AG09309 (cell line): ENCODE results near the gene ZIK1.
A peak's percentile ranks its signal among the peaks of the same experiment; 100 is the strongest.

ENCODE experiments used
- DNase-seq: peaks from one replicate; pipeline ENCODE4 v3.0.0-alpha.2; 2010; ENCODE audit warnings: low read depth
- H3K4me3 ChIP-seq: 2 replicates; pipeline ENCODE4 v1.5.1; 2011; ENCODE audit warnings: mild to moderate bottlenecking, low read depth, low read length, moderate library complexity; ENCODE audit not compliant: control insufficient read depth
- TF ChIP-seq, protein P1 (sequence below): IDR thresholded peaks from 2 replicates; pipeline ENCODE4 v1.5.1; 2011; ENCODE audit warnings: mild to moderate bottlenecking, low read depth, low read length, inconsistent platforms; ENCODE audit not compliant: insufficient read depth, control insufficient read depth; ENCODE audit errors: missing control alignments

The ZIK1 gene

DNA sequence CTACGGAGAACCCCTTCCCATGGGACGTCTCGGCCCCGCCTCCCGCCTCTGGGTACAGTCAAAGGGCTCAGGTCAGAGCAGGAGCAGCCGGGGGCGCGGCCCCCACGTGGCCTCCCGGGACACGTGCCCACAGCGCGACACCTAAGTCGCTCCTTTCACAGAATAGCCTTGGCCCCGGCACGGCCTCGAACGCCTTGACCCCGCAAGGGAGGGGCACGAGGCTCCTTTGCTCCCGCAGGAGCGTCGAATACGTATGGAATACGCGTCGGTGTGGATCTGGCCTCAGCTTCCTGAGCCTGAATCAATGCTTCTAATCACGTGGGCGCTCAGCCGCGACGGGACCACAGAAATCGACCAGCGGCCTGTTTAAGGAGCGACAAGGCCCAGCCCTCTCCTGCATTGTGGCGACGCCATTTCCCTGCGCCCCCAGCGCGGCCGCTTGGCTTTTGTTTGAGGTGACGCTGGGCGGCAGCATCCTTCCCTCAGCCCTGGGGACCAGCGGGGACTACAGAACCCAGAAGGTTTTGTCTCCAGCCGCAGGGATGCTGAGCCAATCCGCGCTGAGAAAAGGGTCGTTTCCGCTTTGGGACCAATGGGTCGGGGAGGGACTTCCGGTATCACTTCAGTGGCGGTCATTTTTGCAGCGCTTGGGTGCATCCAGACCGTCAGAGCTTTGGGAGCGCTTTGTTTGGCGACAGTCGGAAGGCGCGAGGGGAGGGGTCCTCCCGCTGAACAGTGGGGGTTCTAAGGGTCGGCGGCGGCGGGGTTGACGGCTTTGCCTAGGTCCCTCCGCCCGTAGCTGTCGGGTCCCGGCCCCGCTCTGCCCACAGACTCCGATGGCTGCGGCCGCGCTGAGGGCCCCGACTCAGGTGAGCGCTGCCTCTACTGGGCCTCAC lies at the start of gene ZIK1:
Gene ZIK1 (plus strand): TSS at position 625 of the 896 bp plus-strand sequence. CDS start 212 bp downstream, at position 837.
- TF ChIP-seq, protein P1, sequence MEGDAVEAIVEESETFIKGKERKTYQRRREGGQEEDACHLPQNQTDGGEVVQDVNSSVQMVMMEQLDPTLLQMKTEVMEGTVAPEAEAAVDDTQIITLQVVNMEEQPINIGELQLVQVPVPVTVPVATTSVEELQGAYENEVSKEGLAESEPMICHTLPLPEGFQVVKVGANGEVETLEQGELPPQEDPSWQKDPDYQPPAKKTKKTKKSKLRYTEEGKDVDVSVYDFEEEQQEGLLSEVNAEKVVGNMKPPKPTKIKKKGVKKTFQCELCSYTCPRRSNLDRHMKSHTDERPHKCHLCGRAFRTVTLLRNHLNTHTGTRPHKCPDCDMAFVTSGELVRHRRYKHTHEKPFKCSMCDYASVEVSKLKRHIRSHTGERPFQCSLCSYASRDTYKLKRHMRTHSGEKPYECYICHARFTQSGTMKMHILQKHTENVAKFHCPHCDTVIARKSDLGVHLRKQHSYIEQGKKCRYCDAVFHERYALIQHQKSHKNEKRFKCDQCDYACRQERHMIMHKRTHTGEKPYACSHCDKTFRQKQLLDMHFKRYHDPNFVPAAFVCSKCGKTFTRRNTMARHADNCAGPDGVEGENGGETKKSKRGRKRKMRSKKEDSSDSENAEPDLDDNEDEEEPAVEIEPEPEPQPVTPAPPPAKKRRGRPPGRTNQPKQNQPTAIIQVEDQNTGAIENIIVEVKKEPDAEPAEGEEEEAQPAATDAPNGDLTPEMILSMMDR, result peak; percentile 13
- peak; percentile 76 for DNase-seq
- peak within 1 kb of the TSS; percentile 88 for H3K4me3 ChIP-seq

DNA sequence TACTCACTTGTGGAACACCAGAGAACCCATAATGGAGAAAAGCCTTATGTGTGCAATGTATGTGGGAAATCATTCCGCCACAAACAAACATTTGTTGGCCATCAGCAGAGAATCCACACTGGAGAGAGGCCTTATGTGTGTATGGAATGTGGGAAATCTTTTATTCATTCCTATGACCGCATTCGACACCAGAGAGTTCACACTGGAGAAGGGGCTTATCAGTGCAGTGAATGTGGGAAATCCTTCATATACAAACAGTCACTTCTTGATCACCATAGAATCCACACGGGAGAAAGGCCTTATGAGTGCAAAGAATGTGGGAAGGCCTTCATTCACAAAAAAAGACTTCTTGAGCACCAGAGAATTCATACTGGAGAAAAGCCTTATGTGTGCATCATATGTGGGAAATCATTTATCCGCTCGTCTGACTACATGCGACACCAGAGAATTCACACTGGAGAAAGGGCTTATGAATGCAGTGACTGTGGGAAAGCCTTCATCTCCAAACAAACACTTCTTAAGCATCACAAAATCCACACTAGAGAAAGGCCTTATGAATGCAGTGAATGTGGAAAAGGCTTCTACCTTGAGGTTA lies 45.9 kb upstream of the ZIK1 start:
- TF ChIP-seq, protein P1, result no peak

DNA sequence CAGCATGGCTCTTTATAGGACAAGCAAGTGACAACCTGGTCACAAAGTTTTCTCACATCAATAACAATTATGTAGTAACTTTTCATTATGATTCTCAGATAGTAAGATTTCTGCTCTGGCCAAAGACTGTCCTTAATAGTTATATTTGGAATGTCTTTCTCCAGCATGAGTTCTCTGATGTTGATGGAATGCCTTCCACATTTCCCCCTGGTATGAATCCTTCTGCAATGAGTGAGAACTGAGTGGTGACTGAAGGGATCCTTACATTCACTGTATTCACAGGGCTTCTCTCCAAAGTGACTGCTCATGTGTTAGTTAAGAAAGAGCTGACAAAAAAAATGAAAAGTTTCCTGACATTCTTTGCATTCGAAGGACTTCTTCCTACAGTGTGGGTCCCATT lies 37.4 kb upstream of the ZIK1 start:
- DNase-seq, result no peak
- TF ChIP-seq, protein P1, result no peak
- H3K4me3 ChIP-seq, result no peak overlapping the region

More for the DNA sequence above, 45.9 kb upstream of the ZIK1 start:
- DNase-seq, result no peak
- no peak overlapping the region for H3K4me3 ChIP-seq

DNA sequence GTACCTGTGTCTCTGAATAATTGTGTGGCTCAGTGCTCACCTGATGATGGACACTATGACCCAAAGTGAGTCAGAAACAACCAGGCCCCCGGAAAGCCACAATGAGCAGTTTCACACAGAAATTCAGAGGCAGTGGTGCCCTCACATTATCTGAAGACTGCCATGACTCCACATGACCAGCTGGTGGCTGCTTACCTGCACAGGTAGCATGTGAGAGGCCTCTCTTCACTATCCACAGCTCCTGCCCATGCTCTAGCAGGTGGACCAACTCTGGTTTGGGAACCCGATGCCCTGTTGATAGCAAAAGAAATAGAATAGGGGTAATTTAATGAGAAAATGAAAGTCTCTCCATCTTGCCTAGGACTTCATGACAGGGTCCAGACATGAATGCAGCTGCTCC lies 31.5 kb upstream of the ZIK1 start:
- TF ChIP-seq, protein P1, result no peak
- DNase-seq, result no peak
- no peak overlapping the region for H3K4me3 ChIP-seq

DNA sequence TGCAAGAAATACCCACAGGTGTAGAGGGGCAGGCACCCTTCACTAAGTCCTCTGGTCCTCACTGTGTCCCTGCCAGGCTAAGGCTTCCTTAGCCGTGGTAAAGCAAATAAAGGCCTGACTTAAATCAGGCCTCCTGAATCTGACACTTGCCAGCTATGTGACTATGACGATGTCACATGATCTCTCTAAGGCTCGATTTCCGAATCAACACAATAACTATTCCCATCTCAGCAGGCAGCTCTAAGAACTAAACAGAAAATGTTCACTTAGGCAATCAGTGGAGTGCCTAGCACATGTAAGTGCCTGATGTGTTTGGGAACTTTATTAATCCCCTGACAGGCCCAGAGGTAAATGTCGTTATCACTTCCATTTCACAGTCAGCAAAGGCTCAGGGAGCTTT lies 26.3 kb upstream of the ZIK1 start:
- H3K4me3 ChIP-seq, result no peak overlapping the region
- TF ChIP-seq, protein P1, result no peak
- DNase-seq, result no peak

DNA sequence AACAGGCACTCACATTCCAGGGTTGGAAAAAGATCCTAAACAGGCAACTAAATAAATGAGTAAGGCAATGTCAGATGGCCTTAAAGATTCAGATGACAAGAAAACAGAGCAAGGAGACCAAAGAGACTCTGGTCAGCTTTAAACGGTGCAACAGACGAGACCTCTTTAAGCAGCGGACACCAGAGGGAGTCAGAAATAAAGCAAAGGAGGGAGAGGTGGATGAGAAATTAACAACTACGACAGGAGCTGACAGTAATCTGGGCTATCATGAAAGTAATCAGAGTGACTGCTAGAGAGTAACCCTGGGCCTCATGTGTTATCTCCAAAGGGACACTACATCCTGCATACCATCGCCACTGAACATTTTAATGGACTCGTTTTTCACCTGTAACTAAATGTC lies 25.4 kb upstream of the ZIK1 start:
- TF ChIP-seq, protein P1, result peak; percentile 43
- H3K4me3 ChIP-seq, result peak overlapping the region; percentile 91
- peak; percentile 4 for DNase-seq
